ENCODE measurements around the gene DQX1.

DNA sequence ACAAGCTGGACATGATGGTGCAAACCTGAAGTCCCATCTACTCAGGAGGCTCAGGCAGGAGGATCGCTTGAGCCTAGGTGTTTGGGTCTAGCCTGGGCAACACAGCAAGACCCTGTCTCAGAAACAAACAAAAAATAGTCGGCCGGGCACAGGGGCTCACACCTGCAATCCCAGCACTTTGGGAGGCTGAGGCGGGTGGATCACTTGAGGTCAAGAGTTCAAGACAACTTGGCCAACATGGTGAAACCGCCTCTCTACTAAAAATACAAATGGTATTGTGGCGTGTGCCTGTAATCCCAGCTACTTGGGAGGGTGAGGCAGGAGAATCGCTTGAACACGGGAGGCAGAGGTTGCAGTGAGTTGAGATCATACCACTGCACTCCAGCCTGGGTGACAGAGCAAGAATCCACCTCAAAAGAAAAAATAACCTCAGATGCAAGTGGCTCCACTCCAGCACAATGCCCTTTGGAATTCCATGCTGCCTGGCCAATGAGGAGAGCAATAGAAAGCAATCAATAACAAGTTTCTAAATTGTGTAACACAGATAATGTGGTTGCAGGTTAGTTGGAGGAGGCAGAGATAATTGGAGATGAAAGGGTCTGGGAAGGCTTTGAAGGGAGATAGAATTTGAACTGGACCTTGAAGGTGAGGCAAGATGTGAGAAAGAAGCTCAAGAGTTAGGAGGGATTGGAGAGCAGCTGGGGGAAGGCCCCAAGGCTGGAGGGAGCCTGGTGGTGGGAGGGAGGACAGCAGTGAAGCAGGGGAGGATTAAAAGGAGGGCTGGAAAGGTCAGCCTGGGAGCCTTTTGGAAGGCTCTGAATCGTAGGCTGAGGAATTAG lies 37.2 kb downstream of the DQX1 start:
- no peak for TF ChIP-seq EZH2 (IDR thresholded peaks at IDR 0.05; ENCODE audit: insufficient read depth, poor library complexity, severe bottlenecking)
- no peak for TF ChIP-seq EZH2phosphoT487 (IDR thresholded peaks at IDR 0.05; ENCODE audit: insufficient read depth, low read depth)
